ENCODE measurements around the gene OCA2.

The OCA2 gene

DNA sequence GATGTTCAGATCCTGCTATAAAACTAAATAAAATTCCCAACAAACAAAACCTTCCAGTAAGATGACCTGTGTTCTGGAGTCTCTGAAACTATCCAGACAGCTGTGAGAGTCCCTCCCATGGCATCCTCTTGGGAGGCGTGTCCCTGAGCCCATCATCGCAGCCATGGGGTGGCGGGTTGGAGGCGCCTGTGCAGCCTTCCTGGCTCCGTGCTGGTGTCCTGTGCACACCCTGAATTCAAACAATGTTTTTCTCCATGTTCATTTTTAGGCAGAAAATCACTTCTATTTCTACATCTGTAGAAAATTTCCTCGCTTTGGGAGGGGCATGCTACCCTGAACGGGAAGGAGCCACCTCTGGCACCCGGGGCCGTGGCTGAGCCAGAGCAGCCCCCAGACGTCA, 19.4 kb upstream of the OCA2 start:
- no peak for DNase-seq (ENCODE audit: low read depth)

DNA sequence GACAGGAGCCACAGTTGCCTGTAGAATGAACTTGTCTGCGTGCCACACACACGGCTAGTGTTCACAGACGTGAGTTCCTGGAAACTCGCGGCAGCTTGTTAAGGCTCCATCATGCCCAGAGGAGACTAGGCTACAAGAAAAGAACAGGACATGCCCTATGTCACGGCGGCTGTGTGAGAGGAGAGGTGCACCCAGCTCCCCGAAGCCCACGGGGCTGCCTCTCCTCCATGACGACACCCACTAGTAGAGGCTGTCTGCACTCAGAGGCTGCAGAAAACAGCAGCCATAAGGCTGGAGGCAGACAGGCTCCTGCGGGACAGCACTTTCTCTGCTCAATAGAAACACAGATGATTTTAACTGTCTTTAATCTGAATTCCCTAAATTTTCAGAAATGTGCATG, 19.0 kb upstream of the OCA2 start:
- DNase-seq (ENCODE audit: low read depth): no peak

DNA sequence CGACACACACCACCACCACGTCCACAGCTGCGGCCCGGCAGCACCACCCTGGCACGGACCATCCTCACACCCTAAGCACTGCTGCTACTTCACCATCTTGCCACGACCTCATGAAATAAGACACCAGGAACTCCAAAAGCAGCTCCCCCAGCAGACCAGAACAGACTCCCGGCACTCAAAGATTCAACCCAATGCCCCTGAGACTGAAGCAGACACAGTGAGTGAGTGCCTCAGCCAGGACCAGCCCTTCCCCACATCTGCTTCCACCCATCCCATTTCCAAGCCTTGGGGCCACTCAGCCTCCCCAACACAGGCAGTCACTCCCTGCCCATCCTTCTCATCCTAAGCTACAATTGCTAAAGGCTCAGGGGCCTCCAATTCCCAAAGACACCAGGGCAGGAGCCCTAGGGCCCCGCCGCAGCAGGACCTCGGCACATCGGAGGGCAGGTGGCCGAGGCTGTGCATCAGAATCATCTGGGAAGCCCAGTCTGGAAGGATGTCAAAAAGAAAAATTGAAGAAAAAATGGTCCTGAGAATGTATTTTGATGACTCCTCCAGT, 18.4 kb upstream of the OCA2 start:
- no peak for DNase-seq (ENCODE audit: low read depth)

DNA sequence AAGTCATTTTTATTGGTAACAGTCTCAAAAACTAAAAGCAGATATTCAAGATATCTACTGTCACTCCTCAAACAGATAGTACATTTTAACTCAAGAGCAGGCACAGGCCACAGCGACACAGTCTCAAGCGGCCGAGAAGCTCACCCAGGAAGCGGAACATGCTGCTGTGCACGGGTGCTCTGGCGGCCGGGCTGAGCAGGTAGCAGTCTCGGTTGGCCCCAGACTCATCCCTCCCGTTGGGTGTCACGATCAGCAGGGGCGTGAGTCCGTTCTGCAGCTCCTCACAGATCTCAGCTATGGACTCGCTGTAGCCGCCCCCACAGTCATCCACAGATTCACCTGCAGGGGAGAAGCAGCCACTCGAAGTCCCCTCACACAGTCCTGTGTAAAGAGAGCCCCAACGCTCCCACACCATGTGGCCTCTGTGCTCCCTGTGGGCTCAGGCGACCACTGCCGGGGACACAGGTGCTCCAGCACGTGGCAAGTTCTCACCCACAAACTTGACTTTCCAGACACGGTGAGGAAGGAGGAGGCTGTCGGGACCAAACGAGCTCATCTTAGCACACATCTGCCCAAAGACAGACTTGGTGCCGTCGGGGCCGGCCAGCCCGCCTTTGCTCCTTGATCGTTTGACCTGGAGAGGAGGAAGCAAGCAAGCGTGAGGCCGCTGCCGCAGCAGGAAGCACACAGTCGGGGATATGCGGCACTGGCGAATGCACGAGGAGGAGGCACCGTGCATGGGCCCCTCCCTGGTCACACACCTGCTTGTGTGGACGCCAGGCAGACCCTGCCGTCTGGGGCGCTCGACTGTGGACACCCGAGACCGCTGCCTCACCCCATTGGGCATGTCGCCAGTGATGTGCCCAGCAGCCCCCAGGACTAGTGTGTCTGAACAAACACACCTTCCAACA, 17.7 kb upstream of the OCA2 start:
- no peak for DNase-seq (ENCODE audit: low read depth)

- no peak for DNase-seq (ENCODE audit: low read depth)
Measured at GRCh38 chr15:28115871-28116270, 16.8 kb upstream of the OCA2 start.

GRCh38 chr15:28114721-28115622, 15.9 kb upstream of the OCA2 start:
- peak; percentile 46 for DNase-seq (ENCODE audit: low read depth)

- no peak for DNase-seq (ENCODE audit: low read depth)
Measured at GRCh38 chr15:28114114-28114455, 15.0 kb upstream of the OCA2 start.

DNA sequence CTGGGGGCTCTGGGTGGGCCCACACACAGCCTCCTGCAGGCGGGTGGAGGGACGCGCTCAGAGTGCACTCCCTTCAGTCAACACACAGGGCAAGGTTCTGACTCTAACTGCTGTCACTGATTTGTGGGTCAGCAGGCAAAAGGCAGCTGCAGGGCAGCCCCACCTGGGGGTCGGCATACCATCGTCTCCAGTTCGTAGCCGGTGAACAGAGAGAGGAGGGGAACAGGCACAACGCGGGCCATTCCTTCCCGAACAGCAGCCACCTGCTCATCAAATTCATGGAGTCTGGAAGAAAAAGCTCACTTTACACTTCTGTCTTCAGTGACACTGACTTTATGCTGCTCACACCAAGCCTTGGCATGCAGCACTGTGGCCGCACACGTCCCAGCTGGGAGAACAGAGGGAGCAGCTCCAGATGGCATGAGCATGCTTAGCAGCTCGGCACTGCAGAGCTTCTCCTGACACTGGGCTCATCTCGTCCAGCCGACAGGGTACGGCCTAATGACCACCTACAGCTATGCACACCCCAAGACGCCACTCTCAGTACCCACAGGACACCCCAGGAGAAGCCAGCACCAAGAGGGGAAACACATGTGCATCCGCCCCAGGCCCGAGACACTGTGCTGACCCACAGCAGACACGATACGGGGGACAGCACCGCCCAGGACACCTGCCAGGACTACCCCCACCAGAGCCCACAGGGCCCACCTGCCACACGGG, 14.4 kb upstream of the OCA2 start:
- no peak for DNase-seq (ENCODE audit: low read depth)

DNA sequence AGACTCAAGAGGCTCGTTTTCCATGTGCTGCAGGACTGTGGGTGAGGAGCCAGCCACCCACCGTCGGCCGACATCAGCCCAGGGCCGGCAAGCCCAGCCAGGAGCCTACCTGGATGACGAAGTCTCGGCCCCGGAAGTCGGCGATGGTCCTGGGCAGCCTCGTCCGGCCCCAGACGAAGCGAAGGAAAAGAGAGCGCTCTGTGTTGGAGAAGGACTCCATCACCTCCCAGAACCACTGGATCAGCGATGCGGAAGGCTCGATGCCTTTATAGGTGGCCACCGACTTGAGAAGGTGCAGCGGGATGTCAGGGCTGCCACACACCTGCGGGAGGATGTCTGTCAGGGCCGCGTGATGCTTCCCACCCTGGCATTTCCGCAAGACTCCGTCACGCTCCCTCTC, 13.8 kb upstream of the OCA2 start:
- DNase-seq (ENCODE audit: low read depth): no peak

GRCh38 chr15:28112101-28112760, 13.1 kb upstream of the OCA2 start:
- DNase-seq (ENCODE audit: low read depth): no peak

GRCh38 chr15:28111543-28111942, 12.4 kb upstream of the OCA2 start:
- no peak for DNase-seq (ENCODE audit: low read depth)

DNA sequence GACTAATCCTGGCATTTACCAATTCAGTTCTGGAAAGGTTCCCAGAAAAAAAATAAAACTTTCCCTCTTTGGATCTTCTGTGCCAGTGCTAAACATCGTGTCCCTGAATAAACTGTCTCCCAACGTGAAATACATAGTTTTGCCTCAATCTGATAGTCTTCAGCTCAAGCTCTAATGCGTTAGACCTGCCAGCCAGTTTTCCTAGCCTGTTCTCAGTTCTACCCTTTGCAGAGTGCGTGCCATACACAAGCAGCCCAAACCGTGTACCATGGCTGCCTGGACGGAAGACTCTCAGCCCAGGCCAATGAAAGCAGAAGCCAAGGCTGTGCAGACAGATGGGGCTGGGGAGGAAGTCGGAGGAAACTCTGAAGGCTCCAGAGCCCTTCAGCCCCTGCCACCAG, 11.4 kb upstream of the OCA2 start:
- no peak for DNase-seq (ENCODE audit: low read depth)

DNA sequence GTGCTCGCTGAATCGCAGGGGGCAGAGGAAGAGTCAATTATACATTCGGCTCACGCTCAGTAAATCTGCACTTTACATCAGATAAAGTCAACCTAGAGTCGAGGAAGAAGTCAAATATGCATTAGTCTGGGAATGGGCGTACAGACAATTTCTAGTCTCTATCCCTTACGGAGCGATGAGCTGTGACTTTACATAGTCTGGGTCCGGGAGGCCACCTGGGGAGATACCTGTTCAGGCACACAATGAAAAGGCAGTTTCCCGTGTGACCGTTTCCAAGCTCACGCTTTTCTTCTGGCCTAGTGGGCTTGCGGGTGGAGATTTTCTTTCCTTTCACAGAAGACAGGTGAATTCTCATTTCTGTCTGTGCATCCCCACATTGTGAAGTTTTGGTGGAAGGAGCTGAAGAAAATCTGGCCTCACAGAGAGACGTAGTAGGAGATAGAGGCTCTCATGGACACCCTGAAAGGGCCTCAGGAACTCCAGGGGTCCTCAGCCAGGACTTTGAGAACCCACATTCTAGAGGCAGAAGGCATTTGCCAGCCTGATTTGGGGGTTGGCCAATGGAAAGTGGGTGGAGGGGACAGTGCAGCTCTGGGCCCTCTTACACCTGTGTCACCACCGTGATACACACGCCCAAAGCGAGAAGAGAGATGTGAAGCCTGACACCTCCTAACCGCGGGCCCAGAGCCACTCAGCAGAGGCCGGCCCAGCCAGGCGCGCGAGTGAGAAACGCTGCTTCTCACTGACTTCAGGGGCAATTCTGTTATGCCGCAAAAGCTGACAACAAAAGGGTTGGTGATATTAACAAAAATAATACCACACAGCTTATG, 10.7 kb upstream of the OCA2 start:
- DNase-seq (ENCODE audit: low read depth): no peak

GRCh38 chr15:28107904-28108275, 8.8 kb upstream of the OCA2 start:
- DNase-seq (ENCODE audit: low read depth): no peak

DNA sequence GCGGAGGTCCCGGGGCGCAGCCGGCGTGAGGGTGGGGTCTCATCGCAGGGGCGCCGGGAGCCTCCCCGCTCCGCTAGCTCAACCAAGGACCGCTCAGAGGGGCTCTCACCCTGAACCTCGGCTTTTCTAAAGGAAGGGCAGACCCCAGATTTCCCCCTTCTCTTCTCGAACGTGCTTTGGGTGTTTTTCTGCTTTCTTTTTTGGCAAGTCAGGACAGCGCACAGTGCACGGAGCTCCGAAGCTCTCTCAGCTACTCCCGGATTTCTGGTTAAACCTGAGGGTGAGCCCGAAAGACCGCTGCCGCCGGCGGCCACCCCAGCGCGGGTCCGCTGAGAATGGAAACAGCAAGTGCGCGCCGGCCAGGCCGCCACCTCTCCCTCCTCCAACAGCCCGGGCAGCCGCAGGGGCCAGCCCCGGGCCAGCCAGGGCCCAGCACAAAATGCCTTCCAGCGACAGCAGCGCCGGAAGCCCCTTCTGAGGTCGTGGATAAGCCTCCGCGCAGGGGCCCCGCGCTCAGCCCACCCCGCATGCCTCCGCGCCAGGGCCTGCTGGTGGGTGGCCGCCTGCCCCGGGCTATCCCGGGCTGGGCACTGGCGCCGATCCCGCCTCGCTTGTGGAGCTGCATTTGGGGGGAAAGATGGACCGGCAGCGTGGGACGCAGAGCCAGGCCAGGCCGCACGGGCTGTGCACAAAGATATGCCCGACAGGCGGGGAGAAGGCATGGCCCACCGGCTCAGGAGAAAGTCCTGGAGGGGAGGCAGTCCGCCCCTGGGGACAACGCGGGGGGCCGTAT, 8.2 kb upstream of the OCA2 start:
- DNase-seq (ENCODE audit: low read depth): peak; percentile 19

- peak; percentile 23 for DNase-seq (ENCODE audit: low read depth)
Measured at GRCh38 chr15:28106294-28107110, 7.4 kb upstream of the OCA2 start.

GRCh38 chr15:28105793-28106192, 6.7 kb upstream of the OCA2 start:
- DNase-seq (ENCODE audit: low read depth): no peak

GRCh38 chr15:28105224-28105791, 6.2 kb upstream of the OCA2 start:
- DNase-seq (ENCODE audit: low read depth): no peak

DNA sequence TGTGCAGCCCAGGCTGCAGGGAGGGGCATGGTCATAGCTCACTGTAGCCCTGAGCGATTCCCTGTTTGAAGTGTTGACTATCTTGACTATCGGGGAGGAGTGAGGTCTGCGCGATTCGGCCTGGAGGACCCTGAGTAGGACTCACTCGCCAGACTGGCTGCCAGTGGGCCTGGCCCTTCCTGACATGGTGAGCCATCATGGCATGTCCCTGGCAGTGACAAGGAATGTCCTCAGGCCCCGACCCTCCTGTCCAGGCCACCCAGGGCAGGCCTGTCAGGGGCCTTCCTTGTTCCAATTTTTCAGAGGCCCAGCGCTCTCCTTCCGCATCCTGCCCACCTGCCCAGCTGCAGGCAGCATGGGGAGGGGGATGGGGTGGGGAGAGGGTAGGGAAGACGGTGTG, 5.2 kb upstream of the OCA2 start:
- no peak for DNase-seq (ENCODE audit: low read depth)

All from EH (cell line).